H7 (cell line): ENCODE measurements around the gene HINT3. TPM values are rescaled to one million over a fixed set of nuclear protein-coding genes. Genes with fewer than 3 reads are reported as not detected.
A peak's percentile ranks its signal among the peaks of the same experiment; 100 is the strongest.
"Not testable (repeated sequence)": the region's sequence is repeated elsewhere in the genome, so short reads cannot be mapped to it uniquely, and the experiment has no call there.

Source experiments
- DNase-seq: peaks from one replicate; pipeline ENCODE4 v3.0.0; 2012
- H3K27me3 ChIP-seq: 2 replicates; pipeline ENCODE4 v1.6.0; 2011; ENCODE audit warnings: mild to moderate bottlenecking, low read length; ENCODE audit not compliant: control insufficient read depth, insufficient read depth
- H3K36me3 ChIP-seq: replicated peaks from 2 replicates; pipeline ENCODE4 v1.5.1; 2011; ENCODE audit warnings: low read length; ENCODE audit not compliant: control insufficient read depth, insufficient read depth
- H3K4me3 ChIP-seq: 2 replicates; pipeline ENCODE4 v1.5.1; 2011; ENCODE audit warnings: low read depth, mild to moderate bottlenecking, control low read depth, low read length, moderate library complexity; ENCODE audit not compliant: insufficient read depth
- total RNA-seq: library from RNA; depleted of rRNA; stranded (reverse); fragments of >200 nt; shearing (Covaris generic); gene quantifications from 2 replicates; pipeline ENCODE4 v1.2.3, GENCODE V29; 2014; rRNA removed

Gene HINT3
- 13.8 and 17.7 TPM in 2 replicates for total RNA-seq

DNA sequence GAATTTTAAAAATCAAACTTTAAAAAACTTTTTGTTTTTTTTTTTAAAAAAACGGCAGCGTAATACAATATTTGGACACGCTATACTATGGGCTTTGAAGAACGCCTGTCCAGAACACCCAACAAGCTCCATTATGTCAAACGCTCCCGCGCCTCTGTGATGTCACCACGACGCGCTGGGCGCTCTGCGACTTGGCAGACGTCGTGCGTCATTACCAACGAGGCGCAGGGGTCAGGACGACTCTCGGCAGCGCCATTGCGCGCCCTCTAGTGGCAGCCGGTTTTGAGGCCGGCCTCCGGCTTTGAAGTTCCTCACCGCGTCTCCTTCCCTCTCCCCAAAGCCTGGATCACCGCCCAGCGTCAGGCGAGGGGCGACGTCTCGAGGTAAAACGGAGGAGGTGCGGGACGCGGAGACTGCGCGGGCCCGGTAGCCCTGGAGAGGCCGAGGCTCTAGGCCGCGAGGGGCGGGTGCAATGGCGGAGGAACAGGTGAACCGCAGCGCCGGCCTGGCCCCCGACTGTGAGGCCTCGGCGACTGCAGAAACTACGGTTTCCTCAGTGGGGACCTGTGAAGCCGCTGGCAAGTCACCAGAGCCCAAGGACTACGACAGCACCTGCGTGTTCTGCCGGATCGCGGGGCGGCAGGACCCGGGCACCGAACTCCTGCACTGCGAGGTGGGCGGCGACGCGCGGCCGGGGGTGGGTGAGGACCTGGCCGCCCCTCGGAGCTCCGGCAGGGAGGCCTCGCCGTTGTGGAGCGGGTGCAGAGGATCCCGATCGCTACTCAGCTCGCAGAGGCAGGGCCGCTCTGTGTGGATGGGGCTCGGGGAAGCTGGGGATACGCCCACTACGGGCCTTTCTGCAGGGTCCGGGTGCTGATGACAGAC, at the start of gene HINT3:
Gene HINT3 (plus strand): TSS at position 265 of the 885 bp plus-strand sequence. CDS start 208 bp downstream, at position 473.
- Histone ChIP-seq H3K36me3 (no peaks in the 10 kb centered on the region), H3K4me3 (peak within 1 kb of the TSS; percentile 92), H3K27me3 (no peaks in the 10 kb centered on the region; the same call in 1 of the 2 replicates)
- peak; percentile 90 for DNase-seq

DNA sequence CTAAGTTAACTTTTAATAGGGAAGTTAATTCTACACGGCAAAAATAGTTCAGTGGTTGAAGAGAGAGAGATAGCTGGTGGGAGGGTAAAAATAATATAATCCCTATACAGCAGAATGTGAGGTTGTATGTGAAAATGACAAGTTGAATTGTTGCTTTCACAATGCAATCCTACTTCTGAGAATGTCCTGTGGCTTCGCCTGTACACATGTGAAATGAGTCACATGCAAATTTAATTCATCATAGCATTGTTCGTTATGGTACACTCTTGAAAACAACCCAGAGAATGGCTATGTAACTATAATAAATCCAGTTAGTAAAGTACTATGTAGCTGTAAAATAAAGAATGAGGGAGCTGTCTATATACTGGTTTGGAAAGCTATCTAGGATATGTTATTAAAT, 46.0 kb upstream of the HINT3 start:
- Histone ChIP-seq H3K27me3 (no peaks in the 10 kb centered on the region), H3K36me3 (no peaks in the 10 kb centered on the region; the same call in none of the 2 replicates), H3K4me3 (no peak overlapping the region)
- DNase-seq: no peak

DNA sequence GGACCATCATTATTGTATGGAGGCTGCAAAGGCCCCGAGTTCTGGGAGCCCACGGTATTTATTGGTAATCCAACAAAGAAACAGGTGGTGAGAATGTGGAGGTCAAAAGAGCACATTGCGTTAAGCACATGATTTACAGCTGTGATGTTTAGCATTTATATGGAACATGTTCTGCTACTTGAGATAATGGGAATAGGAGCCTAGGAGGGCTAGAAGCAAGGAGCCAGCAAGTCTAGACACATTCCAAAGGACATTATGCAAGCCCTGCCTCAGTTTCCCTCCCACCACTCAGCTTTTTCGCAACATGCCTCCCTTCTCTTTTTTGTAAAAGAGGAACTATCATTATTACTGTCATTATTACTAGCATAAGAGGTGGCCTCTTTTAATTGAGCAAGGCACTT, 45.5 kb upstream of the HINT3 start:
- H3K4me3 ChIP-seq, H3K36me3 ChIP-seq, H3K27me3 ChIP-seq, DNase-seq: not testable (repeated sequence)

DNA sequence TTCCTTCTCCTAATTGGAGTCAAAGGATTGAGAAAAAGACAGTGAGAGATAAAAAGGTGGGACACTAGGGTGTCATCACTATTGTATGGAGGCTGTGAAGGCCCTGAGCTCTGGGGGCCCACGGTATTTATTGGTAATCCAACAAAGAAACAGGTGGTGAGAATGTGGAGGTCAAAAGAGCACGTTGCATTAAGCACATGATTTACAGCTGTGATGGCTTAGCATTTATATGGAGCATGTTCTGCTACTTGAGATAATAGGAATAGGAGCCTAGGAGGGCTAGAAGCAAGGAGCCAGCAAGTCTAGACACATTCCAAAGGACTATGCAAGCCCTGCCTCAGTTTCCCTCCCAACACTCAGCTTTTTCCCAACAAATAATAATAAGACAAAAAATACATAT, 44.1 kb upstream of the HINT3 start:
- H3K36me3 ChIP-seq, H3K4me3 ChIP-seq, H3K27me3 ChIP-seq, DNase-seq: not testable (repeated sequence)

DNA sequence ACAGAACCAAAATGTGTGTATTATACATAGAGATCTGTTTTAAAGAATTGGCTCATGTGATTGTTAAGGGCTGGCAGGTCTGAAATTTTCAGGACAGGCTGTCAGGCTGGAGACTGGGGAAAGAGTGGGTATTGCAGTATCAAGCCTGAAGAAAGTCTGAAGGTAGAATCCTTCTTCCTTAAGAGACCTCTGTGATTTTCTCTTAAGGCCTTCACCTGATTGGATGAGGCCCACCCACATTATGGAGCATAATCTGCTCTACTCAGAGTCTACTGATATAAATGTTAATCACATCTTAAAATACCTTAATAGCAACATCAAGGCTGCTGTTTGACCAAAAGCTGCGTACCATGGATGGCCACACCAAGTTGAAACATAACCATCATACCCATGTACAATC, 43.4 kb upstream of the HINT3 start:
- no peak for DNase-seq
- H3K27me3 ChIP-seq: no peaks in the 10 kb centered on the region
- H3K36me3 ChIP-seq: no peaks in the 10 kb centered on the region; the same call in none of the 2 replicates
- no peak overlapping the region for H3K4me3 ChIP-seq

DNA sequence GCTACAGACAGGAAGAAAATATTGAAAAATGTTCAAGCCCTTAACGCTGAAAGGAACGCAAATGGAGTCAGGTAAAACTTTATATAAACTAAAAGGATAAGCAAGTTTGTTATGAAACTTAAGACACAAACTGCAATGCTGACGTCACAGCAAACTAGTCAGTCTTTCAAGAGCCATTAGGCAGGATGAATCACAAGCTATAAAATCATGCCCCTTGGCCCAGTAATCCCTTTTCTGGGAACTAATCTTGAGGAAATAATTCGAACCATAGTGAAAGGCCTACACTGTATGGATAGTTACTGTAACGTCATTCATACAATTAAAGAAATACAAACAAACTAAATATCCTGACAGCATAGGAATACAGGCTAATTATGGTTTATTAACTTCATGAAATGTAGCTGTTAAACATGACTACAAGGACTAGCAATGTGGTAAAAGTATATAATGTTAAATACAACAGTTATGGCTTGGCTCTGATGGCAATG, 42.7 kb upstream of the HINT3 start:
- Histone ChIP-seq H3K36me3 (no peaks in the 10 kb centered on the region; the same call in none of the 2 replicates), H3K4me3 (no peak overlapping the region), H3K27me3 (no peaks in the 10 kb centered on the region)
- no peak for DNase-seq

DNA sequence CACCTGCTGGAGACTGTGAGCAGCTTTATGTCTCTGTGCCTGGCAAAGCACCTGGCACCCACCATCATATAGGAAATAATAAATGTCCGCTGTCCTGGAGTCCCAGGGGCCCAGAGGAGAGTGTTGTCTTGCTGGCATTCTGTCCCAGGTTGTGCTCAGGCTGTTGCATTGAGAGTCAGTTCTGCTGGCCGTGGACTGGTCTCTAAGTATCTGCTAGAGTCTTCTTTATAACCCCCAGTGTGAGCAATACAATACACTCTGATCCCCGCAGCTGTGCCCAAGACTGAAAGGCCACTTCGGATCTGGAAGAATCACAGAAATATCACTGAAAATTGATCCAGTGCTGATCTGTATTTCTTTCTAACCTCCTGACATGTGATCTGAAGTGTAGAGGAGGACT, 38.3 kb upstream of the HINT3 start:
- DNase-seq: no peak
- no peaks in the 10 kb centered on the region; the same call in none of the 2 replicates for H3K36me3 ChIP-seq
- no peak overlapping the region for H3K4me3 ChIP-seq
- no peaks in the 10 kb centered on the region for H3K27me3 ChIP-seq

DNA sequence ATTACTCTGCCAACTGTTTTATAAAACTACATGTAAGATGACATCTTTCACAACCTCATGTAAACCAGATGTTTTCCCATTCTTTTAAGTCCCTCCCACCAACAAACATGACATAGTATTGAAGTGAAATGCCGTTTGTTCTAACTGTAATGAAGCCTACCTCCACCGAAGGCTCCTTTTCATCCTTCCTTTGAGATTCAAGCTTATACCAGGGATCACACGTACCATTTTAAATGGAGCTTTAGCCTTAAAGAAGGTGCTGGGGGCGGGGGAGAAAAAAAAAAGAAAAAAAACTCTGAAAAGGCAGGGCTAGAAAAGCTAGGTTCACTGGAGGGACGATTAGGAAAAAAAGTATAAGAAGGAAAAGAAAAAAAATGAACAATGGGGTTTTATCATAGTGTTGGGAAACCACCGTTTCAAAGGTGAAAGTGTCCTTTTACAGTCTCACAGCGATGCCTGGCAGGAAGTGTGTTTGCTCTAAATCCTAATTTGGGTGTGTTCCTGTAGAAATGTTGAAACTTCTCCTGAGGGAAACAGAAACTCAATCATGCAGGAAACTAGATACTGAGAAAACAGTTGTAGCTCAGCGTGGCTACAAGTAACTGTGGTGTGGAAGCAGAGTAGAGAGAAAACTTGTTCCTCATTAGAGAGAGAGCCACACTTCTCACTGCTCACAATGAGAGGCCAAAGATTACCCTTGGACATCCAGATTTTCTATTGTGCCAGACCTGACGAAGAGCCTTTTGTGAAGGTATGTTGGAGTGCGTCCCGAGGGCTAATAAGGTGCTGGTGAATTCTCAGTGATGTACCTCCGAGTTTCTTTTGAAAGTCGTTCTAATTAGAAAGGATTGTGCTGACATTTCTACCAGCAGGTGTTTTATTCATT, 37.6 kb upstream of the HINT3 start:
- Histone ChIP-seq H3K27me3 (no peaks in the 10 kb centered on the region), H3K4me3 (no peak overlapping the region), H3K36me3 (no peaks in the 10 kb centered on the region; the same call in none of the 2 replicates)
- DNase-seq: no peak

DNA sequence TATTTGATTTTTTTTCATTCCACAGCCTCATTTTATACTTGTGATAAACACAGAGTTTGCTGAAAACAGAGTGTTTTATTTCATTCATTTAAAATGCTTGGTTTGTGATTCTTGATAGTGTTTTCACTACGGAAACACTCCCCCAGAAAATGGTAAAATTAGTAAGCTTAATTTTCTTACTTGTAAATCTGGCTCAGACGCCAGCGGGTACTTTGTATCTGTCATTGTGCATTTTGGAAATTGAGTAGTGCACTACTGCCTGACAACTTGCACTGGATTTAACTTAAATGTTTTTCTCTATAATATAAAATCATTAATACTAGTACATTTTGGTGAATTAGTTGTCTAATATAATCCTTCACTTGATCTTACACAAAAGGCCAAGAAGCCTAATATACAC, 37.0 kb upstream of the HINT3 start:
- DNase-seq: no peak
- H3K4me3 ChIP-seq: no peak overlapping the region
- no peaks in the 10 kb centered on the region; the same call in none of the 2 replicates for H3K36me3 ChIP-seq
- H3K27me3 ChIP-seq: no peaks in the 10 kb centered on the region

DNA sequence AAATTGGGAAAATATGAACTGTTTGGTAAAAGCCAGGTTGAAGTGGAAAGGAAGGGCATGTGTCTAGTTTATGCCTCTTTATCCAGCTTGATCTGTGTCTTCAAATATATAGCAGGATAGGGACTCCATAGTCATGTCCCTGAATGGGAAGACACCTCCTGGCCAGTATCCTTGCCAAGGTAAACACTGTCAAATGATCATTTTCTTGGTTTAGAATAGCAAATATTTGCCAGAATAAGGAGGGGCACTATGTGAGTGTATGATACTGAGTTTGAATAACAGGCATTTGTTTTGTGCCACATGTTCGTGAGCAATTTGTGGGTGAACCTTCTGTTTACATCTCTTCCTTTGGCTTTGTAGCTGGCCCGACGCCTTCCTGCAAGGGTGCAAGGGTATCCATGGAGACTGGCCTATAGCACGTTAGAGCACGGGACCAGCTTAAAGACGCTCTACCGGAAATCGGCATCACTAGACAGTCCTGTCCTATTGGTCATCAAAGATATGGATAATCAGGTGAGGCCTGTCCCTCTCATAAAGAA, 34.2 kb upstream of the HINT3 start:
- Histone ChIP-seq H3K36me3 (no peaks in the 10 kb centered on the region), H3K4me3 (no peak overlapping the region), H3K27me3 (no peaks in the 10 kb centered on the region)
- no peak for DNase-seq

DNA sequence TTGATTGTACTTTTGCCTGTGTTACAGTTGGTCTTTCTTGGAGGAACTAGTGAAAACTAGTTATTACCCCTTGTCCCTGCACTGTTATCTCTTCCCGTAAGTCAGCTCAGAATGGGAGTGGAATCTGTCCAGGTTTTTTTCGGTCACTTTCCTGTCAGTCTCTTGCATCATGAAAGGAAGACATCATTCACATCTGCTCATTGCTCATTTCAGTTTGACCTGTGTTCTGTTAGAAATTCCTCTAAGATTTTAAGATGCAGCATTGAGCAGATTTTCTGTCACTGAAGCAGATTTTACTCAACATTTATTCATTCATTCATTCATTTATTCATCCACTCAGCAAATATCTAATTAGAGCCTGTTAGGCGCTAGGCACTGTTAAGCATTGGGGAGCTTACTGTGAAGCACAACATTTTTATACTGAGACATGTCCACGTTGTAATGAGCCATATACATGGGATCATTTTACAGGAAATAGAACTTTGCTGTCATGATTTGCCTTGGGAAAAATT, 33.1 kb upstream of the HINT3 start:
- H3K27me3 ChIP-seq: no peaks in the 10 kb centered on the region
- DNase-seq: no peak
- H3K4me3 ChIP-seq: no peak overlapping the region
- no peaks in the 10 kb centered on the region; the same call in 1 of the 2 replicates for H3K36me3 ChIP-seq

DNA sequence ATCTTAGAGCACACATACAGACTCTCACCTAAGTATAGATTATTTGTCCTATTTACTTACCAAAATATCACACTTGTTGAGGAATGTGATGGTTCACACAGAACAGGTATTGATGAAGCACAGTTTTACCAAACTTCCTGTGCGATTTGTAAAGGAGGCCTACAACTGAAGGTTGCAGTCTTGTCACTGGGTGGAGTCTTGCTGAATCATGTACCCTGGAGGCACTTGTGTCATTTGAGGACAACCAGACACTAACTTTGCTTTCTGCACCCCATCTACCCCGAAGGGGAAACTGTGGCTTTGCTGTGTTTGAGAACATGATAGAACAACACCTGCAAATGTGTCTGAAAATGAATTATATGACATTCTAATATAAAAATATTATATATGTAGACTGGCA, 32.4 kb upstream of the HINT3 start:
- Histone ChIP-seq H3K27me3 (no peaks in the 10 kb centered on the region), H3K36me3 (no peaks in the 10 kb centered on the region; the same call in 1 of the 2 replicates), H3K4me3 (no peak overlapping the region)
- no peak for DNase-seq

DNA sequence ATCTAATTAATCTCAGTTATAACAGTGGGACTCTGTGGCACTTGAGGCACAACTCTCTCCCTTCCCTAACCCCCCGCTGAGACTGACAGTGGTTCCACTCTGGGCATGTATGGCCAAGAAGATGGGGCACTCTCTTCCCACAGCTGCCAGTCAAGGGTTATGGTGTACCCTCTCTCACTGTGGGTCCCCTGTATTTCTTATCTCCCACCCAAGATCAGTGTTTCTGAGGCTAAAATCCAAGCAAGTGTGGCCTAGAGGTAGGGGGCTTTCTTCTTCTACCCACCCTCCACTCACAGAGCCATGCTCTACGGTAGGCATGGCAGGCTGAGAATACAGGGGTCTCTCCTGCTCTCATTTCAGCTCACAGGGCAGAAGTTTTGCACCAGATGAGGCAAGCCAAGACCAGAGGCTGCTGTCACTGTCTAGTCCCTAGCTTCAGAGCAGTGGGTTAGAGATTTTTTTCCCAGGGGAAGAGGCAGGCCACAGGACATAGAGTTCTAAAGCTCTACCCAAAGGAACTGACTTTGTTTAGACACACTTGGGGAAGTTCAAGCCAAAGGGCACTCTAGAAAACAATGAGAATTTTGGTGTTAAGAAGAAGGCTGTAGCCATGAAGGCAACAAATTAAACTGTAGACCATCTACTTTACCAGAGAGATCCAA, 31.7 kb upstream of the HINT3 start:
- H3K36me3 ChIP-seq: no peaks in the 10 kb centered on the region; the same call in 1 of the 2 replicates
- H3K27me3 ChIP-seq: no peaks in the 10 kb centered on the region
- H3K4me3 ChIP-seq: no peak overlapping the region
- DNase-seq: no peak

DNA sequence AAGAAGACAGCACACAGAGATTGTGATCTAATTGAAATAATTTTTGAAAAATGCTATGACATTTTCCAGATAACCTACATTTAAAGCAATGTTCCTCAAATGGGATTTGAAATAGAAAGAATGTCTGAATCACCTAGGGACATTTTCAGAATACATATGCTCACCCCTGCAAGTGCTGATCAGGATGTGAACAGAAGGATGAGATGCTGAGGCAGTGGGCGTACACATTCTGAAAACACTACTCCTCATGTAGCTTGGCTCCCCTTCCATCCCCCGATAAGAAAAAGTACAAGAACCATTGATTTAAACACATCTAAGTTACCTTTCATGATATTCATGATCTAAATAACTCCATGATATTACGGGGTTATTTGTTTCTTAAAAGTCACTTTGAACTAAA, 29.9 kb upstream of the HINT3 start:
- DNase-seq: no peak
- Histone ChIP-seq H3K4me3 (no peak overlapping the region), H3K27me3 (no peaks in the 10 kb centered on the region), H3K36me3 (no peaks in the 10 kb centered on the region; the same call in 1 of the 2 replicates)
